Natural killer cell treated with Interleukin-12 subunit alpha and Interleukin-12 subunit beta and Interleukin-15 and Interleukin-18, amount 100 ng/mL, for 72 hours (primary cell): Measurements from ENCODE around the gene IFI30. TPM values are rescaled to one million over a fixed set of nuclear protein-coding genes. Genes with fewer than 3 reads are reported as not detected.

Source experiments
- ATAC-seq, 2 donors: fragments of 150-1000 bp; cut with Tn5 transposase in 1 of 2; sonication (Bioruptor Pico), chemical (Tn5 transposase) in 1 of 2; 2 replicates each; pipeline ENCODE4 v1.10.0; 2021
- DNase-seq: peaks from one replicate; pipeline ENCODE4 v3.0.0; 2022; ENCODE audit warnings: low spot score
- H3K27ac Mint-ChIP-seq, 2 donors: 1 replicate in 1 of 2; 2 replicates in 1 of 2; pipeline ENCODE4 v1.8.0; 2022; ENCODE audit warnings: mixed read lengths in 2 of 2, mild to moderate bottlenecking in 1 of 2, moderate library complexity in 1 of 2
- H3K27me3 Mint-ChIP-seq, 2 donors: 1 replicate in 1 of 2; 2 replicates in 1 of 2; pipeline ENCODE4 v1.8.0; 2022; ENCODE audit warnings: mixed read lengths in 2 of 2
- H3K36me3 Mint-ChIP-seq: one replicate; pipeline ENCODE4 v1.8.0; 2022; ENCODE audit warnings: mixed read lengths
- H3K4me1 Mint-ChIP-seq, 2 donors: 1 replicate in 1 of 2; 2 replicates in 1 of 2; pipeline ENCODE4 v1.8.0; 2022; ENCODE audit warnings: low read depth in 2 of 2, mixed read lengths in 2 of 2, mild to moderate bottlenecking in 1 of 2
- H3K4me3 Mint-ChIP-seq: one replicate; pipeline ENCODE4 v1.8.0; 2022; ENCODE audit warnings: mixed read lengths
- H3K9me3 Mint-ChIP-seq: 2 replicates; pipeline ENCODE4 v1.8.0; 2022; ENCODE audit warnings: mixed read lengths
- total RNA-seq, 2 donors: library from RNA; stranded (reverse); gene quantifications; one replicate each; pipeline ENCODE4 v1.2.3, GENCODE V29; 2022

IFI30 gene
- 100 to 1,000 TPM in 1 of 2 donors, 10 to 100 TPM in 1; 76.2 to 139 TPM for total RNA-seq

DNA sequence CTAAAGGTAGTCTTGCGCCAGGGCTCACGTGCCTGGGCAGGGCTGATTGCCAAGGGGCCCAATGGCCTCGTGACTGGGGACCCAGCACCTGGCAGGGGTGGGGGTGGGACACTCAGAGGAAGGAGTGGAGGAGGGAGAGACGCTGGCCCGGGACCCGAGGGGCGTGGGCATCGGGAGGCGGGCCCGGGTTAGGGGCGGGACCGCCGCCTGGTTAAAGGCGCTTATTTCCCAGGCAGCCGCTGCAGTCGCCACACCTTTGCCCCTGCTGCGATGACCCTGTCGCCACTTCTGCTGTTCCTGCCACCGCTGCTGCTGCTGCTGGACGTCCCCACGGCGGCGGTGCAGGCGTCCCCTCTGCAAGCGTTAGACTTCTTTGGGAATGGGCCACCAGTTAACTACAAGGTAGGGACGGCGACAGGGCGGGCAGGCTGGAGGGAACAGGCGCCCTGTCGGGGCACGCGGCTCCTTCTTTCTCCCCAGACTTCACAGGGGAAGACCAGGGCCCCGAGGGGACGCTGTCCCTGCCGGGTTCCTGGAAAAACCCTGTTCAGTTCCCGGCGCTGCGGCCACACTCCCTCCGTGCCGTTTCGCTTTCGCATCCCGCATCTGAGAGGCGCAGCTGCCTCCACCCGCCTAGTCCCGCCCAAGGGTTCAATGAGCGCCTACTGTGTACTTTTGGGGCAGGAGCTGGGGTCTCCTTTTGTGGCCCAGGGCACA, at the start of gene IFI30:
IFI30 (plus strand) TSS at position 242 of the 717 bp plus-strand sequence; CDS start at position 271, 29 bp downstream.
- Mint-ChIP-seq H3K27ac (peak within 1 kb of the TSS; percentile 83 to 95), H3K9me3 (no peaks in the 10 kb centered on the region), H3K4me3 (peak within 1 kb of the TSS; percentile 87), H3K4me1 (peaks cover 25 to 30% of the 10 kb centered on the region in 2 donors), H3K36me3 (no peaks in the 10 kb centered on the region), H3K27me3 (no peaks in the 10 kb centered on the region)
- DNase-seq (peak; percentile 87), ATAC-seq (peak; percentile 83 to 89)

DNA sequence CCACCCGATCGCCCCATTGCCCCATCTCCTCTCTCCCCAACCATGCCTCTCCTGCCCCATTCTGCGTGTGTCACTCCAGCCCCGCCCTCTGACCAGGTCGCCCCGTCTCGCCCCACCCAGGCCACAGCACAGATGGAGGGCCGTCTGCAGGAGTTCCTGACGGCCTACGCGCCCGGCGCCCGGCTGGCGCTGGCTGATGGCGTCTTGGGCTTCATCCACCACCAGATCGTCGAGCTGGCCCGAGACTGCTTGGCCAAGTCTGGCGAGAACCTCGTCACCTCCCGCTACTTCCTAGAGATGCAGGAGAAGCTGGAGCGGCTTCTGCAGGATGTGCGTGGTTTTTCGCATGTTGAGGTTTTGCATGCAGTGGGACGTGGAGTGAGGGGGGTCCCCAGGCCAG, 49.8 kb upstream of the IFI30 start:
- Mint-ChIP-seq H3K36me3 (peaks cover 9% of the 10 kb centered on the region), H3K4me1 (peaks cover 25 to 26% of the 10 kb centered on the region in 2 donors), H3K27me3 (no peaks in the 10 kb centered on the region), H3K27ac (no peak overlapping the region), H3K4me3 (no peak overlapping the region), H3K9me3 (no peaks in the 10 kb centered on the region)
- ATAC-seq (no peak), DNase-seq (no peak)

DNA sequence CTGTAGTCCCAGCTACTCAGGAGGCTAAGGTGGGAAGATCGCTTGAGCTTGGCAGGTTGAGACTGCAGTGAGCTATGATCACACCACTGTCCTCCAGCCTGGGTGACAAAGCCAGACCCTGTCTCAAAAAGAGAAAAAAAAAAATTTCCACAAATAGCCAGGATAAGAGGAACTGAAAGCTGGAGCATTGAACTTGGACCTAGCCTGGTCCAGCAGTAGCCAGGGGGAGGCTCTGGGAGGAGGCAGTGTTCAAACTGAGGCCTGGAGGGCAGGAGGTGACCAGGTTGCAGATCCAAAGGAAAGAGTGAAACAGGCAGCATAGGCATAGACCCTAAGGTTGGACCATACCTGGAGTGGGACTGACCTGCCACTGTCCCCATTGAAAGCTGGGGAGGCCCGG, 47.5 kb upstream of the IFI30 start:
- DNase-seq (no peak), ATAC-seq (no peak)
- Mint-ChIP-seq H3K9me3 (no peaks in the 10 kb centered on the region), H3K27me3 (no peaks in the 10 kb centered on the region), H3K4me1 (peaks cover 10 to 13% of the 10 kb centered on the region in 2 donors), H3K27ac (peak overlapping the region; percentile 63 to 71), H3K36me3 (peaks cover 9% of the 10 kb centered on the region), H3K4me3 (no peak overlapping the region)

DNA sequence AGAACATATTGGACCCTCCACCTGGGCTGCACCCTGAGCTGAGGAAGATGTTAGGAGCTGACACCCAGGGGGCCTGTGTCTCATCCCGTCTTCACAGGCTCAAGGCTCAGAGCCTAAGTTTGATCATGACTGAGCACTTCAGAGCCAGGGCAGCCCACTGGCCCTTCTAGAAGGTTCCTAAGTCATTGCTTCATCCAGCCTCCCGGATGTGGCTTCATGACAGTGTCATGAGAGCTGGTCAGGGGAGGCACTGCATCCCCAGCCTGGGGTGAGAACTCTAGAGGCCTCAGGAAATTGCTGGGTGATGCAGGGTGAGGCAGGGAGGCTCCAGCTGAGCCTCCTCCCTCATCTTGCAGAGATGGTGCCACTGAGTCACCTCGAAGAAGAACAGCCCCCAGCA, 45.6 kb upstream of the IFI30 start:
- Mint-ChIP-seq H3K36me3 (peaks cover 9% of the 10 kb centered on the region), H3K9me3 (no peaks in the 10 kb centered on the region), H3K27ac (peak overlapping the region; percentile 93 to 97), H3K27me3 (no peaks in the 10 kb centered on the region), H3K4me1 (peaks cover 10 to 16% of the 10 kb centered on the region in 2 donors), H3K4me3 (peak overlapping the region; percentile 74)
- peak; percentile 84 for DNase-seq
- peak; percentile 92 to 97 for ATAC-seq

DNA sequence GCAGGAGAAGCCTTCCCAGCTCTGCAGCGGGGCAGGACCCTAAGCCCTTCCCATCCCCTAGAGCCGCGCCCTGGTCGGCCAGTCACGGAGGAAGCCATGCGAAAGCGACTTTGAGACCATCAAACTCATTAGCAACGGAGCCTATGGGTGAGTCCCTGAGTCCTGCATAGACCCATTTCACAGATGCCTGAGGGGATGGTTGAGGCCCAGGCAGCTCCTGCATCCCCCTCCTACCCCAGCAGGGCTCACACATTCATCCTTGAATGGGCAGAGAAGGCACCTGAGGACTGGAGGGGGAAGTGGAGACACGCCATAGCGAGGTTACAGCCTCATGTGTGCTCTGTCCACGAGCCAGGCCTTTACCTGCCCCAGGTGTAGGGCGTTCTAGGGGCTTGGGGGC, 44.8 kb upstream of the IFI30 start:
- ATAC-seq (no peak), DNase-seq (no peak)
- Mint-ChIP-seq H3K4me1 (peaks cover 10 to 13% of the 10 kb centered on the region in 2 donors), H3K36me3 (peaks cover 9% of the 10 kb centered on the region), H3K27me3 (no peaks in the 10 kb centered on the region), H3K9me3 (no peaks in the 10 kb centered on the region), H3K4me3 (no peak overlapping the region), H3K27ac (peak overlapping the region; percentile 93 to 97)

DNA sequence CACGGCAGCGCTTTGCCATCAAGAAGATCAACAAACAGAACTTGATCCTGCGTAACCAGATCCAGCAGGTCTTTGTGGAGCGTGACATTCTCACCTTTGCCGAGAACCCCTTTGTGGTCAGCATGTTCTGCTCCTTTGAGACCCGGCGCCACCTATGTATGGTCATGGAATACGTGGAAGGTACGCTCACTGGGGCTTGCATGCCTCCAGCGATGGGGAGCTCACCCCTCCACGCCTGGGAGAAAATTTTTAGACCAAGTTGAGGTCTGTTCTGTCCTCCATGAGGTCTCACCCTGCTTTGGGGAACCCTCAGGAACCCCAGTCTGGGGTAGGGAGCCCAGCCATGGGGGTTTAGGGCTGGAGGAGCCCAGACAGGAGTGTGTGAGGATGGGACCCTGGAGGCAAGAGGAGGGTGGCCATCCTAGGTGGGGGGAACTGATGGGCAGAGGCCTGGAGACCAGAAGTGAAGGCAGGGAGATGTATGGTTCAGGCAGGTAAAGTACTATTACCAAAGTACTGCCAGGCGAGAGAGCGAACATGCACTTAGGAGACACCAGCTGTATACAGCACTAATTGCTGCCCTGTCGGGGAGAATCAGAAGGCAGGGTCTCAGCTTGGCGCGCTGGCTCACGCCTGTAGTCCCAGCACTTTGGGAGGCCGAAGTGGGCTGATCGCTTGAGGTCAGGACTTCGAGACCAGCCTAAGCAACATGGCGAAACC, 42.9 kb upstream of the IFI30 start:
- peaks cover 10 to 14% of the 10 kb centered on the region in 2 donors for H3K4me1 Mint-ChIP-seq
- H3K27ac Mint-ChIP-seq = peak overlapping the region in 1 of 2 donors; percentile 23
- ATAC-seq = no peak

DNA sequence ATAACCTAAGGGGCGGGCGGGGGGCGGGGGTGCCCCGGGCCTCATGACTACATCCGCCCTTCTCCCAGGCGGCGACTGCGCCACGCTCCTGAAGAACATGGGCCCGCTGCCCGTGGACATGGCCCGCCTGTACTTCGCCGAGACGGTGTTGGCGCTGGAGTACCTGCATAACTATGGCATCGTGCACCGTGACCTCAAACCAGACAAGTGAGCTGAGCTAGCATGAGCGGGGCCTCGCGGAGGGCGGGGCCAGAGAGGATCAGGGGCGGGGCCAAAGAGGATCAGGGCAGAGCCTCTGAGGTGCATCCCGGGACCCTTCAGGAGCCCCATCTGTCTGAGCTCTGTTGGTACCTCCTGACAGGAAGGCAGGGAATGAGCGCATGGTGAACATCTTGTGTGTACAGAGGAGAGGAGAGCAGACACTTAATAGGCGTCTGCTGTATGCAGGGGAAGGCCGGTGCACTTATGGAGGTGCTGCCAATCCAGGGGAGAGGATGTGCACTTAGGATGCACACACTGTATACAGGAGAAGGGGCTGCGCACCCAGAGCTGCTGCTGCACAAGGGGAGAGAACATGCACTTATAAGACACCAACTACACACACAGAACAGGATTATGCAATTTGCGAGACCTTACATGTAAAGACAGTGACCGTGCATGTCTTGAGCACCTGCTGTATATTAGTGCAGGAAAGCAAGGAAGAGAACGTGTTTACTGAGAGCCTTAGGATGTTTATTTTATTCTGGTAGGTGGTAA, 41.6 kb upstream of the IFI30 start:
- DNase-seq = no peak
- Mint-ChIP-seq H3K4me3 (no peak overlapping the region), H3K27me3 (no peaks in the 10 kb centered on the region), H3K9me3 (no peaks in the 10 kb centered on the region), H3K36me3 (peaks cover 4% of the 10 kb centered on the region), H3K27ac (no peak overlapping the region), H3K4me1 (peaks cover 10 to 16% of the 10 kb centered on the region in 2 donors)
- ATAC-seq = no peak

More for the DNA sequence above, 42.9 kb upstream of the IFI30 start:
- no peak overlapping the region for H3K4me3 Mint-ChIP-seq
- no peaks in the 10 kb centered on the region for H3K9me3 Mint-ChIP-seq
- H3K36me3 Mint-ChIP-seq = peaks cover 9% of the 10 kb centered on the region
- H3K27me3 Mint-ChIP-seq = no peaks in the 10 kb centered on the region
- DNase-seq = no peak

DNA sequence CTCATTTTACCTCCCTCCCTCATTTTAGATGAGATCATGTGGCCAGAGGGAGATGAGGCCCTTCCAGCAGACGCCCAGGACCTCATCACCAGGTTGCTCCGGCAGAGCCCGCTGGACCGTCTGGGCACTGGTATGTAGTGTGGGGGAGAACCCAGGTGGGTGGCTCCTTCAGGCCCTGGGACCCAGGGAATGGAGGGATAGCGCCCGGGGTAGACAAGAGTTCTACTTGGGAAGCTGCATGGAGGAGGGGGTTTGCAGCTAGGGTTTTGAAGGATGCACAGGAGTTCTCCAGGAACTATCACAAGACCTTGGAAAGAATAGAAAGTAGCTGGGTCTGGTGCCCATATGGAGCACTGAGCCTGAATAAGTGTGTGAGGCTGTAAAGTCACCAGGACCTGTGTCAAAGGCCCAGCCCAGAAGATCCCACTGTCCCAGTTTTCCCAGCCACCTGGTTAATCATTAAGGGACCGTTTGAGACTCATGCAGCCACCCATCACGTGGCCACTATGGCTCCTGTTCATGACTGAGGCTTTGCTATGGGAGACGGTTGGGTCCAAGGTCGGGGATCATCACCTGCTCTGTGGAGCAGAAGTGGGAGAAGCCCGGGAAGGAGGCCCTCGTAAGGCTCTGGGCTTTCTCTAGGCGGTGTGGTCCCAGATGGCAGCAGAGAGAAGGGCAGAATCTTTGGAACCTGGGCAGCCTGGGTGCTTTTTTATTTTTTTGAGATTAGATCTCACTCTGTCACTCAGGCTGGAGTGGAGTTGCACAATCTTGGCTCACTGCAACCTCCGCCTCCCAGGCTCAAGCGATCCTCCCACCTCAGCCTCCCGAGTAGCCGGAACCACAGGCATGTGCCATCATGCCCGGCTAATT, 37.7 kb upstream of the IFI30 start:
- no peak for ATAC-seq
- Mint-ChIP-seq H3K4me1 (peaks cover 0 to 14% of the 10 kb centered on the region in 2 donors), H3K27me3 (no peaks in the 10 kb centered on the region), H3K27ac (peak overlapping the region in 1 of 2 donors; percentile 58), H3K9me3 (no peaks in the 10 kb centered on the region), H3K36me3 (peaks cover 10% of the 10 kb centered on the region), H3K4me3 (no peak overlapping the region)
- DNase-seq = no peak

DNA sequence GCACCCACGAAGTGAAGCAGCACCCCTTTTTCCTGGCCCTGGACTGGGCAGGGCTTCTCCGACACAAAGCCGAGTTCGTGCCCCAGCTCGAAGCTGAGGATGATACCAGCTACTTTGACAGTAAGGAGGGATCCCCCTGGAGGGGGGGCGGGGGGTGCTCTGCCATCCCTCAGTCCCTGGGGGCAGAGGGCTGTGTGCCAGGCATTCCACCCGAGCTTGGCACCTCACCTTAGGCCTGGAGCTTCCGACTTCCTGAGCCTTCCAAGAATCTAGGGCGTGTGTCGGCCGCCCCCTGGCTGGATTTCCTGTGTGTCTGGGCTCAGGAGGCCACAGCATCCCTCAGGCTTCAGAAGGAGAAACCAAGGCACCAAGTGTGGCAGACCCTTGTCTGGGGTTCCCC, 36.4 kb upstream of the IFI30 start:
- no peak for ATAC-seq
- H3K36me3 Mint-ChIP-seq = peaks cover 10% of the 10 kb centered on the region
- H3K4me1 Mint-ChIP-seq = peaks cover 0 to 11% of the 10 kb centered on the region in 2 donors
- H3K4me3 Mint-ChIP-seq = no peak overlapping the region
- no peak for DNase-seq
- H3K27me3 Mint-ChIP-seq = no peaks in the 10 kb centered on the region
- H3K9me3 Mint-ChIP-seq = no peaks in the 10 kb centered on the region
- H3K27ac Mint-ChIP-seq = no peak overlapping the region

DNA sequence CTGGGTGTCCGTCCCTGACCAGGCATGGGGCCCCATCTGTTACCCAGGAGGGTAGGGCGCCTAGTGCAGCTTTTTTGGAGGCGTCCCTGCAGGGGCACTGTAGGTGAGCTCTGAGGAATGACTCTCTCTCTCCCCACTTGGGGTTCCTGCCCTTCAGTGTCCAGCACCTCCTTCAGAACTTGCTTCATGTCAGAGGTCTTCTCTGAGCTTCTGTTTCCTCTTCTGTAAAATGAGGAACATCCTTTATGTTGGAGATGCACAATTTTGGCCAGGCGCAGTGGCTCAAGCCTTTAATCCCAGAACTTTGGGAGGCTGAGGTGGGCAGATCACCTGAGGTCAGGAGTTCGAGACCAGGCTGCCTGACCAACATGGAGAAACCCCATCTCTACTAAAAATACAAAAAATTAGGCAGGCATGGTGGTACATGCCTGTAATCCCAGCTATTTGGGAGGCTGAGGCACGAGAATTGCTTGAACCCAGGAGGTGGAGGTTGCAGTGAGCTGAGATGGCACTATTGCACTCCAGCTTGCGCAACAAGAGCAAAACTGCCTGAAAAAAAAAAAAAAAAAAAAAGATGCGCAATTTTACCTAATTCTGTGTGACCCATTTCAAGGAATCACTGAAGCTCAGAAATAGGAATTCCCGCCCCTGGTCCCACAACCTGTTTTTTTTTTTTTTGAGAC, 35.8 kb upstream of the IFI30 start:
- Mint-ChIP-seq H3K4me1 (peaks cover 0 to 11% of the 10 kb centered on the region in 2 donors), H3K4me3 (no peak overlapping the region), H3K9me3 (no peaks in the 10 kb centered on the region), H3K27ac (no peak overlapping the region), H3K27me3 (no peaks in the 10 kb centered on the region), H3K36me3 (peaks cover 10% of the 10 kb centered on the region)
- DNase-seq = no peak
- ATAC-seq = no peak

DNA sequence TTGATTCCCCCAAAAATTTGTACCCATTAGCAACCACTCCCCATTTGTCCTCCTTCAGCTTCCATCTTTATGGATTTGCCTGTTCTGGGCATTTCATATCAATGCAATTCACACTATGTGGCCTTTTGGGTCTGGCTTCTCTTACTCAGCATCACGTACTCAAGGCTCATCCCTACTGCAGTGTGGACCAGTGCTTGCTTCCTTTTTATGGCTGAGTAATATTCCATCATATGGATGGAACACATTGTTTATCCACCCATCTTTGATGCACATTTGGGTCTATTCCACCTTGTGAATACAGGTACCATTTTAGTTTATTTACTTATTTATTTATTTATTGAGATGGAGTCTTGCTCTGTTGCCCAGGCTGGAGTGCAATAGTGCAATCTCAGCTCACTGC, 33.1 kb upstream of the IFI30 start:
- Mint-ChIP-seq H3K27me3 (no peaks in the 10 kb centered on the region), H3K36me3 (peaks cover 10% of the 10 kb centered on the region), H3K4me3 (no peak overlapping the region), H3K9me3 (no peaks in the 10 kb centered on the region), H3K27ac (peak overlapping the region in 1 of 2 donors; percentile 8), H3K4me1 (peaks cover 0 to 8% of the 10 kb centered on the region in 2 donors)
- ATAC-seq (no peak), DNase-seq (no peak)

DNA sequence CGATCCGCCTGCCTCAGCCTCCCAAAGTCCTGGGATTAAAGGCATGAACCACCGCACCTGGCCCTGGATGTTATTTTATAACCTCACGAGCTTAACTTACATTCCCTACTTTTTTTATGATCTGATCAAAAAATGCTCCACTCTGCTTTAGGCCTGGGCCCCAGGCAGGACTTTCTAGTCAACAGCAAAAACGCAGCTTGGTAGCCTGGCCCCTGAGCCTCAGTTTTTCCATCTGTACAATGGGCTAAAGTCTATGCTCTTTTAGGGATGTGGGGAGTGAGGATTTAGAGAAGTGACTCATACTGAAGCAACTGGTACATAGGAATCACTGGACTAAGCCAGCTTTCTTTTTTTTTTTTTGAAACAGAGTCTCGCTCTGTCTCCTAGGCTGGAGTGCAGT, 32.6 kb upstream of the IFI30 start:
- ATAC-seq (no peak), DNase-seq (no peak)
- Mint-ChIP-seq H3K27ac (no peak overlapping the region), H3K9me3 (no peaks in the 10 kb centered on the region), H3K36me3 (peaks cover 10% of the 10 kb centered on the region), H3K4me3 (no peak overlapping the region), H3K4me1 (peaks cover 0 to 6% of the 10 kb centered on the region in 2 donors), H3K27me3 (no peaks in the 10 kb centered on the region)
